OCI-LY7 (cell line): Measurements from ENCODE around the gene CH25H. TPM values are rescaled to one million over a fixed set of nuclear protein-coding genes. Genes with fewer than 3 reads are reported as not detected.

Experiments
- BruUV-seq: library from RNA; stranded (reverse); fragments of 400-500 nt; replicated peaks from 2 replicates; lab custom pipeline; 2021; lab: Mats Ljungman, UMichigan
- CTCF ChIA-PET: fragments of 300-600 bp; sonication (Branson Sonifier 250); formaldehyde crosslinking; loops from one replicate; lab custom pipeline; 2022; ENCODE audit warnings: antibody characterized with exemption; ENCODE audit not compliant: unreplicated experiment; lab: Charles Lee
- POLR2A ChIA-PET: fragments of 300-600 bp; sonication (Branson Sonifier 250); formaldehyde crosslinking; loops from one replicate; lab custom pipeline; 2022; ENCODE audit warnings: antibody characterized with exemption; lab: Charles Lee
- DNase-seq: peaks from one replicate; pipeline ENCODE4 v3.0.0-alpha.2; 2015; ENCODE audit warnings: low spot score
- H2AFZ ChIP-seq: fragments of 200-600 bp; sonication (generic), shearing (Covaris generic); 2 replicates; pipeline ENCODE4 v1.6.1; 2014; ENCODE audit warnings: mild to moderate bottlenecking, antibody characterized with exemption, low read length, moderate library complexity
- H3K27ac ChIP-seq: fragments of 200-600 bp; sonication (generic); 2 replicates; pipeline ENCODE4 v1.5.1; 2014; ENCODE audit warnings: mixed run types, low read depth, mild to moderate bottlenecking, moderate library complexity, low read length, inconsistent platforms; ENCODE audit not compliant: poor library complexity, severe bottlenecking
- H3K36me3 ChIP-seq: fragments of 200-600 bp; sonication (generic); 2 replicates; pipeline ENCODE4 v1.6.1; 2014; ENCODE audit warnings: mild to moderate bottlenecking, antibody characterized with exemption, low read length, moderate library complexity, mixed read lengths; ENCODE audit not compliant: insufficient read depth
- H3K4me1 ChIP-seq: fragments of 200-600 bp; sonication (generic); 2 replicates; pipeline ENCODE4 v1.5.1; 2014; ENCODE audit warnings: mild to moderate bottlenecking, low read length; ENCODE audit not compliant: insufficient read depth, poor library complexity, severe bottlenecking
- H3K4me2 ChIP-seq: fragments of 200-600 bp; sonication (generic); 2 replicates; pipeline ENCODE4 v1.6.1; 2014; ENCODE audit warnings: mild to moderate bottlenecking, low read length
- H3K4me3 ChIP-seq: fragments of 200-600 bp; sonication (generic); 2 replicates; pipeline ENCODE4 v1.5.1; 2014; ENCODE audit warnings: mild to moderate bottlenecking, low read depth, low read length; ENCODE audit not compliant: poor library complexity, severe bottlenecking
- H3K79me2 ChIP-seq: fragments of 200-600 bp; sonication (generic); 2 replicates; pipeline ENCODE4 v1.6.1; 2016; ENCODE audit warnings: low read depth, mild to moderate bottlenecking, low read length, moderate library complexity, mixed read lengths; ENCODE audit not compliant: insufficient read depth
- H3K9me2 ChIP-seq: fragments of 200-600 bp; sonication (generic); 2 replicates; pipeline ENCODE4 v1.6.1; 2016; ENCODE audit warnings: mild to moderate bottlenecking, low read length, mixed read lengths; ENCODE audit not compliant: insufficient read depth
- H3K9me3 ChIP-seq: fragments of 200-600 bp; sonication (generic); 2 replicates; pipeline ENCODE4 v1.6.1; 2014; ENCODE audit warnings: mild to moderate bottlenecking, mixed run types, low read length, mixed read lengths
- H4K20me1 ChIP-seq: fragments of 200-600 bp; sonication (generic); 2 replicates; pipeline ENCODE4 v1.6.1; 2014; ENCODE audit warnings: mild to moderate bottlenecking, antibody characterized with exemption, low read length, moderate library complexity, mixed read lengths; ENCODE audit not compliant: insufficient read depth
- EZH2phosphoT487 ChIP-seq: fragments of 200-600 bp; sonication (generic); IDR thresholded peaks from 2 replicates; pipeline ENCODE4 v1.6.1; 2018; ENCODE audit warnings: low read depth, borderline replicate concordance, mild to moderate bottlenecking, mixed run types, antibody characterized with exemption, low read length, moderate library complexity, mixed read lengths
- intact Hi-C: fragments of 100-400 bp; cut with micrococcal nuclease; formaldehyde crosslinking; loops from one replicate; pipeline ENCODE4 v1.10.0; 2022; ENCODE audit not compliant: unreplicated experiment
- total RNA-seq, 2 experiments: library from RNA; depleted of rRNA in 1 of 2; stranded (reverse); fragments of >200 nt in 1 of 2; shearing (Covaris generic) in 1 of 2; gene quantifications; 2 replicates each; pipeline ENCODE4 v1.2.3, GENCODE V29; 2014 to 2022
- TF ChIP-seq, protein P1 (sequence below): fragments of 200-600 bp; sonication (generic); conservative IDR thresholded peaks from 2 replicates; pipeline ENCODE4 v1.5.1; 2014; ENCODE audit warnings: mild to moderate bottlenecking, antibody characterized with exemption, low read length, moderate library complexity, mixed read lengths

CH25H gene
- total RNA-seq, 2 experiments from 2014 or later = not detected

DNA sequence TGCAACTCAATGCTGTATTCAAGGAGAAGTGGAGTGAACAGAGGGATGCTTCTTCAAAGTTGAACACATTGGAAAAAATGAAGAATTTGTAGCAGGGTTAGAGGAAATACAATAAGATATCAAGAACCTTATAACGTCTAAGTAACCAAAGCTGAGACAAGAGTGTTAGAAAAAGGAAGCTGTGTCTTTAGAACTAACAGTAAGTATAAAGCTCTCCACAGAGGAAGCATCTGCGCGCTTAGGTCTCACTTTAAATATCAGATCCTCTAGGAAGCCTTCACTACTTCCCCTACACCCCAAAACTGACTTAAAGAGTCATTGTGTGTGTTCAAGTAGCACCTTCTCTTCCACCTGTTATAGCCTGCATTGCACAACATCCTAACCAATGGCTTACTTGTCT lies 43.0 kb downstream of the CH25H start:
- POLR2A ChIA-PET = no interaction called here
- H4K20me1 ChIP-seq = no peaks in the 10 kb centered on the region

DNA sequence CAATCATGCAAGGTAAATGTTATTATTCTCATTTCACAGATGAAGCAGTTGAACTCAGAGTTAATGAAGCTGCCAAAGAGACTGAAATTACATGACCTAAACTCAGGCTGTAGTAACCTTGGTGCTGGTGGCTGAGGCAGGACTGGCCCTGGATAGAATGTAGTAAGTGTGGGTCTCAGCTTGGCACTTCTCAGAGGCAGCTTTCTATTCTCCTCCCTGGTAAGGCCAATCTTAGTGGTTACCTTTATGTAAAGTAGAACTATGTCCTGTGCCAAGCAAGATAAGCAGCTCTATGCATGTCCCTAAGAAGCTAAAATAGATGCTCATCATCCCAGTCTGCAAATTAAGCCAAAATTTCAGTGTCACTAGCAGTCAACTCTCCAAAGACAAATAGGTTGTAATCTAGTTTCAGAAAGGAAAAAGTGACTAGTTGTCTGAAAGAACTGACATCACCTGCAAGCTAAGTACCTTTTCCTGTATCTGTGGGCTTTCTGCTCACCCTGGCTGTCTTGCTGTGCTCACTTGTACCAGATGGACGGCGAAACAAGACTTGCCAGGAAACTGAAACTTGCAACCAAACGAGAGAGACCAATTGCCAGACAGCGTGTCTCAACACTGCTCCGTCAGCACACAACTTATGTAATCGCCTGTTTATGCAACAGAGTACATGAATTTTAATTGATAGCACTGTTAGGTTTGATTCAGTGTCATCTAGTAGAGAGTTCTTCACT lies 43.7 kb downstream of the CH25H start:
- CTCF ChIA-PET = no interaction called here
- no peaks in the 10 kb centered on the region for H3K9me3 ChIP-seq
- no peaks in the 10 kb centered on the region for H3K79me2 ChIP-seq
- H3K4me1 ChIP-seq = no peaks in the 10 kb centered on the region
- 0 out of 2 replicates have a peak overlapping the region, but pooled peaks have one; percentile 28 for H3K4me2 ChIP-seq
- TF ChIP-seq, protein P1, sequence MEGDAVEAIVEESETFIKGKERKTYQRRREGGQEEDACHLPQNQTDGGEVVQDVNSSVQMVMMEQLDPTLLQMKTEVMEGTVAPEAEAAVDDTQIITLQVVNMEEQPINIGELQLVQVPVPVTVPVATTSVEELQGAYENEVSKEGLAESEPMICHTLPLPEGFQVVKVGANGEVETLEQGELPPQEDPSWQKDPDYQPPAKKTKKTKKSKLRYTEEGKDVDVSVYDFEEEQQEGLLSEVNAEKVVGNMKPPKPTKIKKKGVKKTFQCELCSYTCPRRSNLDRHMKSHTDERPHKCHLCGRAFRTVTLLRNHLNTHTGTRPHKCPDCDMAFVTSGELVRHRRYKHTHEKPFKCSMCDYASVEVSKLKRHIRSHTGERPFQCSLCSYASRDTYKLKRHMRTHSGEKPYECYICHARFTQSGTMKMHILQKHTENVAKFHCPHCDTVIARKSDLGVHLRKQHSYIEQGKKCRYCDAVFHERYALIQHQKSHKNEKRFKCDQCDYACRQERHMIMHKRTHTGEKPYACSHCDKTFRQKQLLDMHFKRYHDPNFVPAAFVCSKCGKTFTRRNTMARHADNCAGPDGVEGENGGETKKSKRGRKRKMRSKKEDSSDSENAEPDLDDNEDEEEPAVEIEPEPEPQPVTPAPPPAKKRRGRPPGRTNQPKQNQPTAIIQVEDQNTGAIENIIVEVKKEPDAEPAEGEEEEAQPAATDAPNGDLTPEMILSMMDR = no peak
- TF ChIP-seq EZH2phosphoT487 = no peak
- BruUV-seq = no TSS peak
- H3K4me3 ChIP-seq = no peak overlapping the region
- no peak overlapping the region for H2AFZ ChIP-seq
- DNase-seq = peak; percentile 12
- H3K9me2 ChIP-seq = no peaks in the 10 kb centered on the region
- no peak overlapping the region for H3K27ac ChIP-seq
- intact Hi-C loops = no loop called here
- H3K36me3 ChIP-seq = no peaks in the 10 kb centered on the region
- POLR2A ChIA-PET = no interaction called here
- no peaks in the 10 kb centered on the region for H4K20me1 ChIP-seq

More for the DNA sequence above, 43.0 kb downstream of the CH25H start:
- TF ChIP-seq, protein P1 = no peak
- TF ChIP-seq EZH2phosphoT487 = no peak
- no peak for DNase-seq
- Histone ChIP-seq H3K4me1 (no peaks in the 10 kb centered on the region), H3K9me3 (no peaks in the 10 kb centered on the region), H3K36me3 (no peaks in the 10 kb centered on the region), H3K27ac (no peak overlapping the region), H3K4me3 (no peak overlapping the region), H3K4me2 (0 out of 2 replicates have a peak overlapping the region, but pooled peaks have one; percentile 28), H3K9me2 (no peaks in the 10 kb centered on the region), H3K79me2 (no peaks in the 10 kb centered on the region), H2AFZ (no peak overlapping the region)
- CTCF ChIA-PET = no interaction called here
- intact Hi-C loops = no loop called here
- BruUV-seq = no TSS peak

DNA sequence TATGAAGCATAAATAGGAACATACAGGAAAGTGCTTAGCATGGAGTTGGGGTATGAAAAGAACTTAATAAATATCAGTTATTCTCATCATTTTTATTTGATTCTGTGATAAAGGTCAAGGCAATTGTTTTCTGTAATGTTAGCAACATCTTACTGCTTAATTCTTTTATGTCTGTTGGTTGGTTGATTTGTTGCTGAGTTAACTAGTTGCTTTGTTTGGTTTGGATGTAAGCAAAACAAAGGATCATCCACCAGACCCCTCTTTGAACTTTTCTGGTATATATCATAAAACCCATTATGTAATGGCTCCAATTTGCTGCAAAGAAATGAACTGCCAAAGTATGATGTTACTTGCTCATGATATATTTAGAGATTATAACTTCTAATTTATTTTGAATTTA lies 44.5 kb downstream of the CH25H start:
- CTCF ChIA-PET = no interaction called here
- H3K79me2 ChIP-seq = no peaks in the 10 kb centered on the region
- no peak overlapping the region for H3K4me3 ChIP-seq
- no peak overlapping the region for H3K4me2 ChIP-seq
- H3K4me1 ChIP-seq = no peaks in the 10 kb centered on the region
- TF ChIP-seq, protein P1 = no peak
- no peak for TF ChIP-seq EZH2phosphoT487
- no peaks in the 10 kb centered on the region for H3K9me2 ChIP-seq
- intact Hi-C loops = no loop called here
- H4K20me1 ChIP-seq = no peaks in the 10 kb centered on the region
- no peak for DNase-seq
- POLR2A ChIA-PET = no interaction called here
- no peaks in the 10 kb centered on the region for H3K36me3 ChIP-seq
- no peak overlapping the region for H3K27ac ChIP-seq
- no peaks in the 10 kb centered on the region for H3K9me3 ChIP-seq
- BruUV-seq = no TSS peak
- no peak overlapping the region for H2AFZ ChIP-seq
